Testis (tissue), 2 donors: ENCODE measurements around the gene AJM1.
"Not testable (repeated sequence)": the region's sequence is repeated elsewhere in the genome, so short reads cannot be mapped to it uniquely, and the experiment has no call there.

Experiments used
- POLR2A ChIP-seq: fragments of 450-650 bp; IDR thresholded peaks from one replicate; pipeline ENCODE4 v1.6.1; 2017; ENCODE audit warnings: antibody characterized with exemption, mild to moderate bottlenecking, moderate library complexity
- TF ChIP-seq, protein P1 (sequence below), 3 experiments: fragments of 450-650 bp in 2 of 3; fragments of 200-600 bp in 1 of 3; sonication (generic) in 1 of 3; IDR thresholded peaks; one replicate each; pipeline ENCODE4 v1.5.1; 2016 to 2019; ENCODE audit warnings: antibody characterized with exemption in 3 of 3, mild to moderate bottlenecking in 2 of 3, moderate library complexity in 1 of 3

DNA sequence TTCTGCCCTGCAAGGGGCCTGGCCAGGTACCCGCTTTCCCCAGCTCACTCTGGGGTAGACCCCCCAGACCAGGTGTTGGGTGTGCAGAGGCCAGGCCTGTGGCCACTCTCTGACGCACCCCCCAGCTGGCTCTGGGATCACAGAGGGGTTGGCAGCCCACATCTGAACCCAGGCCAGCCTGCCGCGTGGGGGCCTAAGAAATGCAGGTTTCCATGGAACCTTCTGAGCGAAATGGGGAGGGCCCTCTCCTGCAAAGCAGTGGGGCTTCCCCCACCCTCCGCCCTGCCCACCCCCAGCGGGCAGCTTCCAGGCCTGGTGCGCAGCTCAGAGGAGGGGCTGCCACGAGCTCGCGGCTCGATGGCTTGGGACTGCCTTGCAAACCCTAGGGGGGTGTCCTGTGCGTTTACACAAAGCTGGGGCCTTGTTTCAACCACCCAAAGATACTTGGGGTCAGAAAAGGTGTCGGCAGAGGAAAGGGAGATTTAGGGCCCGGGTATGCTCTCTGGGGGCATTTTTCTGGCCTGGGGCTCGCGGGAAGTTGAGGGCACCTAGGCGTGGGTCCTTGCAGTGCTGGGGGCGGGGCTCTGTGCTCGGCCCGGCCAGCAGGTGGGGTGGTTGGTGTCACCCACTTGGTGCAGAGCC lies 1.0 kb downstream of the AJM1 start:
- TF ChIP-seq, protein P1, sequence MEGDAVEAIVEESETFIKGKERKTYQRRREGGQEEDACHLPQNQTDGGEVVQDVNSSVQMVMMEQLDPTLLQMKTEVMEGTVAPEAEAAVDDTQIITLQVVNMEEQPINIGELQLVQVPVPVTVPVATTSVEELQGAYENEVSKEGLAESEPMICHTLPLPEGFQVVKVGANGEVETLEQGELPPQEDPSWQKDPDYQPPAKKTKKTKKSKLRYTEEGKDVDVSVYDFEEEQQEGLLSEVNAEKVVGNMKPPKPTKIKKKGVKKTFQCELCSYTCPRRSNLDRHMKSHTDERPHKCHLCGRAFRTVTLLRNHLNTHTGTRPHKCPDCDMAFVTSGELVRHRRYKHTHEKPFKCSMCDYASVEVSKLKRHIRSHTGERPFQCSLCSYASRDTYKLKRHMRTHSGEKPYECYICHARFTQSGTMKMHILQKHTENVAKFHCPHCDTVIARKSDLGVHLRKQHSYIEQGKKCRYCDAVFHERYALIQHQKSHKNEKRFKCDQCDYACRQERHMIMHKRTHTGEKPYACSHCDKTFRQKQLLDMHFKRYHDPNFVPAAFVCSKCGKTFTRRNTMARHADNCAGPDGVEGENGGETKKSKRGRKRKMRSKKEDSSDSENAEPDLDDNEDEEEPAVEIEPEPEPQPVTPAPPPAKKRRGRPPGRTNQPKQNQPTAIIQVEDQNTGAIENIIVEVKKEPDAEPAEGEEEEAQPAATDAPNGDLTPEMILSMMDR (IDR thresholded peaks at IDR 0.05) = not testable (repeated sequence)
- not testable (repeated sequence) for TF ChIP-seq POLR2A
